ENCODE measurements around the gene FOSL2. TPM values are rescaled to one million over a fixed set of nuclear protein-coding genes. Genes with fewer than 3 reads are reported as not detected.
A peak's percentile ranks its signal among the peaks of the same experiment; 100 is the strongest.

FOSL2 gene
- total RNA-seq, 1 donor from 2014 or later: 156 TPM

GRCh38 chr2:28375742-28376631, 16.7 kb upstream of the FOSL2 start:
- no peak overlapping the region for H3K27ac Mint-ChIP-seq (ENCODE audit: unreplicated experiment)
- H3K36me3 Mint-ChIP-seq (ENCODE audit: low read depth): no peaks in the 10 kb centered on the region
- DNase-seq (ENCODE audit: low spot score): peak; percentile 41
- TF ChIP-seq CTCF (IDR thresholded peaks at IDR 0.05): no peak
- H3K4me1 Mint-ChIP-seq (ENCODE audit: low read depth): no peaks in the 10 kb centered on the region
- H3K27me3 Mint-ChIP-seq (ENCODE audit: low read depth): peaks cover 2% of the 10 kb centered on the region
- no peak overlapping the region for H3K4me3 Mint-ChIP-seq (ENCODE audit: unreplicated experiment)
- no peaks in the 10 kb centered on the region for H3K9me3 Mint-ChIP-seq (ENCODE audit: low read depth)

GRCh38 chr2:28377195-28377816, 15.4 kb upstream of the FOSL2 start:
- no peak for TF ChIP-seq CTCF (IDR thresholded peaks at IDR 0.05)

GRCh38 chr2:28377984-28378678, 14.5 kb upstream of the FOSL2 start:
- H3K27ac Mint-ChIP-seq (ENCODE audit: unreplicated experiment): no peak overlapping the region
- H3K36me3 Mint-ChIP-seq (ENCODE audit: low read depth): no peaks in the 10 kb centered on the region
- H3K4me1 Mint-ChIP-seq (ENCODE audit: low read depth): peaks cover 3% of the 10 kb centered on the region
- DNase-seq (ENCODE audit: low spot score): peak; percentile 65
- no peak for TF ChIP-seq CTCF (IDR thresholded peaks at IDR 0.05)
- H3K4me3 Mint-ChIP-seq (ENCODE audit: unreplicated experiment): no peak overlapping the region
- peaks cover under 1% of the 10 kb centered on the region for H3K27me3 Mint-ChIP-seq (ENCODE audit: low read depth)
- H3K9me3 Mint-ChIP-seq (ENCODE audit: low read depth): no peaks in the 10 kb centered on the region

More at GRCh38 chr2:28377195-28377816, 15.4 kb upstream of the FOSL2 start:
- Mint-ChIP-seq H3K36me3 (ENCODE audit: low read depth) (no peaks in the 10 kb centered on the region), H3K27ac (ENCODE audit: unreplicated experiment) (peak overlapping the region; percentile 32), H3K4me1 (ENCODE audit: low read depth) (peaks cover 3% of the 10 kb centered on the region), H3K9me3 (ENCODE audit: low read depth) (no peaks in the 10 kb centered on the region), H3K4me3 (ENCODE audit: unreplicated experiment) (no peak overlapping the region), H3K27me3 (ENCODE audit: low read depth) (peaks cover 2% of the 10 kb centered on the region)
- peak; percentile 75 for DNase-seq (ENCODE audit: low spot score)

- TF ChIP-seq CTCF (IDR thresholded peaks at IDR 0.05): no peak
- H3K4me1 Mint-ChIP-seq (ENCODE audit: low read depth): peaks cover 3% of the 10 kb centered on the region
- no peak overlapping the region for H3K4me3 Mint-ChIP-seq (ENCODE audit: unreplicated experiment)
- H3K27ac Mint-ChIP-seq (ENCODE audit: unreplicated experiment): no peak overlapping the region
- no peak for DNase-seq (ENCODE audit: low spot score)
- no peaks in the 10 kb centered on the region for H3K9me3 Mint-ChIP-seq (ENCODE audit: low read depth)
- no peaks in the 10 kb centered on the region for H3K27me3 Mint-ChIP-seq (ENCODE audit: low read depth)
- H3K36me3 Mint-ChIP-seq (ENCODE audit: low read depth): no peaks in the 10 kb centered on the region
These were observed 13.7 kb upstream of the FOSL2 start for GRCh38 chr2:28378679-28379584.
